SK-N-MC (cell line): ENCODE results near the gene YTHDF1.

ENCODE experiments used
- EZH2 ChIP-seq: fragments of 200-600 bp; sonication (generic); IDR thresholded peaks from one replicate; pipeline ENCODE4 v1.6.1; 2017; ENCODE audit warnings: antibody characterized with exemption
- FOXP2 ChIP-seq: optimal IDR thresholded peaks from 2 replicates; pipeline ENCODE3; 2011; ENCODE audit warnings: mild to moderate bottlenecking, moderate library complexity; ENCODE audit not compliant: insufficient read depth; ENCODE audit errors: extremely low read length, control extremely low read depth
- POLR2AphosphoS5 ChIP-seq: IDR thresholded peaks from 2 replicates; pipeline ENCODE4 v1.6.1; 2012; ENCODE audit warnings: mild to moderate bottlenecking, low read depth, low read length, borderline replicate concordance

DNA sequence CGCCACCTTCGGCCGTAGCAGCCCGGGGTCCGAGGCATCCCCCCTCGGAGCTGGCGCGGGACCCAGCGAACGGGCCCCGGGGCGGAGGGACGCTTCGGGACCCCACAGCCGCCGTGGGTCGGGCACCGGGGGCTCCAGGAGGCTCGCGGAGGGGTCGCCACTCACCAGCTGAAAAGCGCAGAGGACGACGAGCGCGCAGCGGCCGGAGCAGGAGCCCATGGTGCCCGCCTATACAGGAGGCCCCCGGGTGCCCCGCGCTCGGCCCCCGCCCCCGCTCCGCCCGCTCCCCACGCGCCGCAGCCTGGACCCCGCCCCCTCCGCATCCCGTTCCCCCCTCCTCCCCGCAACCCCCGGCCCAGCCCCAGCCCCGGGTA, 38.3 kb upstream of the YTHDF1 start, which contains the start of gene NKAIN4:
- TF ChIP-seq EZH2 (no peak), FOXP2 (no peak), POLR2AphosphoS5 (no peak)
